HEK293 (cell line): Measurements from ENCODE around the gene MKNK2.

ENCODE experiments used
- CTCF ChIA-PET: fragments of 350-600 bp; formaldehyde crosslinking; extraction: SDS; loops from one replicate; lab custom pipeline; 2021; ENCODE audit warnings: antibody characterized with exemption; lab: Yijun Ruan, JAX
- POLR2A ChIA-PET: fragments of 300-600 bp; formaldehyde crosslinking; extraction: SDS; loops from one replicate; lab custom pipeline; 2020; ENCODE audit warnings: antibody characterized with exemption, inconsistent platforms; lab: Yijun Ruan, JAX
- H3K27ac ChIP-seq: fragments of 200-500 bp; sonication (Bioruptor generic); 2 replicates; pipeline ENCODE4 v1.5.1; 2014; ENCODE audit warnings: low read depth, low read length, control low read depth, inconsistent platforms; ENCODE audit errors: extremely low read depth
- H3K36me3 ChIP-seq, 2 experiments: fragments of 200-500 bp in 1 of 2; sonication (Bioruptor generic) in 1 of 2; 1 replicate in 1 of 2; 2 replicates in 1 of 2; pipeline ENCODE4 v1.5.1; 2014 to 2017; ENCODE audit warnings: inconsistent platforms in 2 of 2, low read length in 2 of 2; ENCODE audit not compliant: control insufficient read depth in 2 of 2, insufficient read depth in 1 of 2
- H3K4me1 ChIP-seq: fragments of 200-500 bp; sonication (Bioruptor generic); 2 replicates; pipeline ENCODE4 v1.5.1; 2014; ENCODE audit warnings: mild to moderate bottlenecking, low read length, inconsistent platforms; ENCODE audit not compliant: control insufficient read depth, insufficient read depth
- H3K4me3 ChIP-seq: 2 replicates; pipeline ENCODE4 v1.5.1; 2011; ENCODE audit warnings: low read depth, mild to moderate bottlenecking, control low read depth, low read length, moderate library complexity
- H3K9me3 ChIP-seq: fragments of 200-500 bp; sonication (Bioruptor generic); 2 replicates; pipeline ENCODE4 v1.5.1; 2014; ENCODE audit warnings: low read depth, low read length, inconsistent platforms; ENCODE audit not compliant: control insufficient read depth, insufficient read depth
- GLI2 ChIP-seq: fragments of 450-650 bp; formaldehyde crosslinking; IDR thresholded peaks from 2 replicates; pipeline ENCODE4; 2017; ENCODE audit warnings: missing biosample characterization, missing genetic modification characterization, low read depth, borderline replicate concordance
- GLI4 ChIP-seq: fragments of 450-650 bp; formaldehyde crosslinking; IDR thresholded peaks from 2 replicates; pipeline ENCODE4 v1.5.1; 2016; ENCODE audit warnings: missing biosample characterization, missing genetic modification characterization
- KLF1 ChIP-seq: fragments of 450-650 bp; formaldehyde crosslinking; IDR thresholded peaks from 2 replicates; pipeline ENCODE4 v1.5.1; 2016; ENCODE audit warnings: missing biosample characterization, missing genetic modification characterization
- KLF8 ChIP-seq: fragments of 450-650 bp; formaldehyde crosslinking; IDR thresholded peaks from 2 replicates; pipeline ENCODE4 v1.5.1; 2016; ENCODE audit warnings: missing biosample characterization, missing genetic modification characterization
- PBX3 ChIP-seq: sonication (generic); formaldehyde crosslinking; IDR thresholded peaks from 2 replicates; pipeline ENCODE4 v1.8.1; 2022; ENCODE audit warnings: mild to moderate bottlenecking, moderate library complexity, missing genetic modification reagents
- SP3 ChIP-seq: fragments of 450-650 bp; formaldehyde crosslinking; IDR thresholded peaks from 2 replicates; pipeline ENCODE4 v1.5.1; 2016; ENCODE audit warnings: missing biosample characterization, missing genetic modification characterization
- ZBTB10 ChIP-seq: fragments of 450-650 bp; formaldehyde crosslinking; IDR thresholded peaks from 2 replicates; pipeline ENCODE4 v1.5.1; 2016; ENCODE audit warnings: missing biosample characterization, missing genetic modification characterization
- ZBTB20 ChIP-seq: fragments of 450-650 bp; formaldehyde crosslinking; IDR thresholded peaks from 2 replicates; pipeline ENCODE4 v1.5.1; 2016; ENCODE audit warnings: missing biosample characterization, missing genetic modification characterization
- ZBTB26 ChIP-seq: fragments of 450-650 bp; formaldehyde crosslinking; optimal IDR thresholded peaks from 2 replicates; pipeline ENCODE3; 2016; ENCODE audit warnings: missing biosample characterization, mild to moderate bottlenecking, missing genetic modification characterization
- ZBTB48 ChIP-seq: fragments of 450-650 bp; formaldehyde crosslinking; IDR thresholded peaks from 2 replicates; pipeline ENCODE4 v1.5.1; 2016; ENCODE audit warnings: missing biosample characterization, missing genetic modification characterization
- ZBTB7A ChIP-seq: fragments of 450-650 bp; formaldehyde crosslinking; IDR thresholded peaks from 2 replicates; pipeline ENCODE4 v1.5.1; 2016; ENCODE audit warnings: low read depth, missing biosample characterization, missing genetic modification characterization
- ZBTB8A ChIP-seq: fragments of 450-650 bp; formaldehyde crosslinking; IDR thresholded peaks from 2 replicates; pipeline ENCODE4 v1.5.1; 2016; ENCODE audit warnings: missing biosample characterization, missing genetic modification characterization
- ZNF174 ChIP-seq: fragments of 450-650 bp; formaldehyde crosslinking; IDR thresholded peaks from 2 replicates; pipeline ENCODE4 v1.5.0; 2017; ENCODE audit warnings: missing biosample characterization, mild to moderate bottlenecking, missing genetic modification characterization
- ZNF223 ChIP-seq: fragments of 450-650 bp; formaldehyde crosslinking; IDR thresholded peaks from 2 replicates; pipeline ENCODE4 v1.5.1; 2016; ENCODE audit warnings: missing biosample characterization, missing genetic modification characterization
- ZNF23 ChIP-seq: fragments of 450-650 bp; formaldehyde crosslinking; IDR thresholded peaks from 2 replicates; pipeline ENCODE4 v1.5.1; 2016; ENCODE audit warnings: missing biosample characterization, missing genetic modification characterization, borderline replicate concordance
- ZNF280D ChIP-seq: fragments of 450-650 bp; formaldehyde crosslinking; IDR thresholded peaks from 2 replicates; pipeline ENCODE4 v1.5.1; 2016; ENCODE audit warnings: missing biosample characterization, missing genetic modification characterization
- ZNF473 ChIP-seq: fragments of 450-650 bp; formaldehyde crosslinking; IDR thresholded peaks from 2 replicates; pipeline ENCODE4 v1.5.1; 2017; ENCODE audit warnings: missing biosample characterization, missing genetic modification characterization
- ZNF529 ChIP-seq: fragments of 450-650 bp; formaldehyde crosslinking; IDR thresholded peaks from 2 replicates; pipeline ENCODE4 v1.5.1; 2017; ENCODE audit warnings: missing genetic modification characterization, missing biosample characterization; ENCODE audit not compliant: insufficient replicate concordance
- ZNF548 ChIP-seq: fragments of 450-650 bp; formaldehyde crosslinking; IDR thresholded peaks from 2 replicates; pipeline ENCODE4 v1.5.1; 2016; ENCODE audit warnings: missing biosample characterization, missing genetic modification characterization
- ZNF561 ChIP-seq: fragments of 450-650 bp; IDR thresholded peaks from 2 replicates; pipeline ENCODE4 v1.5.1; 2018; ENCODE audit warnings: missing biosample characterization, missing genetic modification characterization, borderline replicate concordance
- ZNF639 ChIP-seq: fragments of 450-650 bp; formaldehyde crosslinking; IDR thresholded peaks from 2 replicates; pipeline ENCODE4 v1.5.1; 2016; ENCODE audit warnings: missing biosample characterization, missing genetic modification characterization
- ZNF677 ChIP-seq: fragments of 450-650 bp; IDR thresholded peaks from 2 replicates; pipeline ENCODE4 v1.5.0; 2018; ENCODE audit warnings: missing biosample characterization, mild to moderate bottlenecking, missing genetic modification characterization, moderate library complexity
- ZNF785 ChIP-seq: fragments of 450-650 bp; formaldehyde crosslinking; IDR thresholded peaks from 2 replicates; pipeline ENCODE4 v1.5.1; 2016; ENCODE audit warnings: missing biosample characterization, missing genetic modification characterization
- ZNF792 ChIP-seq: fragments of 450-650 bp; formaldehyde crosslinking; IDR thresholded peaks from 2 replicates; pipeline ENCODE4 v1.5.1; 2016; ENCODE audit warnings: missing biosample characterization, missing genetic modification characterization
- ZSCAN23 ChIP-seq: fragments of 450-650 bp; formaldehyde crosslinking; IDR thresholded peaks from 2 replicates; pipeline ENCODE4 v1.5.1; 2016; ENCODE audit warnings: missing biosample characterization, missing genetic modification characterization

The MKNK2 gene

GRCh38 chr19:2015608-2015950, 35.5 kb downstream of the MKNK2 start, which contains the start of gene BTBD2:
Gene BTBD2, minus strand, starts transcription at chr19:2015714. Its CDS starts 11 bp downstream, at chr19:2015703.
- Histone ChIP-seq H3K36me3 (peaks cover 4 to 21% of the 10 kb centered on the region in 2 experiments; a peak in 2 of 3 replicates), H3K4me1 (no peaks in the 10 kb centered on the region), H3K27ac (peak within 1 kb of the TSS; percentile 66; the same call in 1 of the 2 replicates), H3K4me3 (peak within 1 kb of the TSS; percentile 79), H3K9me3 (no peaks in the 10 kb centered on the region)
- POLR2A ChIA-PET, result no interaction called here
- CTCF ChIA-PET, result no interaction called here
- TF ChIP-seq GLI2 (tag by site-specific recombination), result no peak
- no peak for TF ChIP-seq ZNF792 (tag by site-specific recombination)
- no peak for TF ChIP-seq GLI4 (tag by site-specific recombination)
- no peak for TF ChIP-seq ZNF548
- no peak for TF ChIP-seq ZNF639
- TF ChIP-seq ZNF561 (tag by site-specific recombination), result no peak
- no peak for TF ChIP-seq PBX3 (CRISPR knock-in tag)
- TF ChIP-seq ZNF174 (tag by site-specific recombination), result no peak
- no peak for TF ChIP-seq ZBTB8A (tag by site-specific recombination)
- TF ChIP-seq ZNF473, result no peak
- TF ChIP-seq ZNF280D (tag by site-specific recombination), result no peak

GRCh38 chr19:2014731-2015607, 36.1 kb downstream of the MKNK2 start:
- H3K27ac ChIP-seq, result peak overlapping the region; percentile 66; the same call in 1 of the 2 replicates
- ChIA-PET CTCF (no interaction called here), POLR2A (no interaction called here)
- H3K36me3 ChIP-seq, result peaks cover 4 to 22% of the 10 kb centered on the region in 2 experiments; a peak in 2 of 3 replicates
- H3K4me1 ChIP-seq, result no peaks in the 10 kb centered on the region
- H3K9me3 ChIP-seq, result no peaks in the 10 kb centered on the region
- peak overlapping the region; percentile 79 for H3K4me3 ChIP-seq
- TF ChIP-seq ZBTB20 (tag by site-specific recombination), result peak; percentile 59
- TF ChIP-seq ZNF529, result no peak
- TF ChIP-seq ZBTB7A (tag by site-specific recombination), result peak; percentile 73; the same call in 1 of the 2 replicates
- peak; percentile 13; the same call in 1 of the 2 replicates for TF ChIP-seq KLF8 (tag by site-specific recombination)
- 0 out of 2 replicates have a peak, but pooled peaks have one; percentile 15 for TF ChIP-seq KLF1 (tag by site-specific recombination)
- TF ChIP-seq ZBTB10 (tag by site-specific recombination), result peak; percentile 97
- no peak for TF ChIP-seq ZNF785
- peak; percentile 59 for TF ChIP-seq ZBTB26
- TF ChIP-seq ZNF23 (tag by site-specific recombination), result no peak
- TF ChIP-seq ZBTB48 (tag by site-specific recombination), result peak; percentile 37; the same call in 1 of the 2 replicates
- TF ChIP-seq ZBTB8A (tag by site-specific recombination), result no peak
- peak; percentile 91; the same call in 1 of the 2 replicates for TF ChIP-seq ZNF223 (tag by site-specific recombination)
- no peak for TF ChIP-seq SP3 (tag by site-specific recombination)
- 0 out of 2 replicates have a peak, but pooled peaks have one; percentile 23 for TF ChIP-seq ZSCAN23 (tag by site-specific recombination)
- no peak for TF ChIP-seq ZNF677 (tag by site-specific recombination)
